ENCODE results near the gene CHD2. TPM values are rescaled to one million over a fixed set of nuclear protein-coding genes. Genes with fewer than 3 reads are reported as not detected.
A peak's percentile ranks its signal among the peaks of the same experiment; 100 is the strongest.

The CHD2 gene
- total RNA-seq, 1 experiment from 2014 or later: 63.3 TPM

DNA sequence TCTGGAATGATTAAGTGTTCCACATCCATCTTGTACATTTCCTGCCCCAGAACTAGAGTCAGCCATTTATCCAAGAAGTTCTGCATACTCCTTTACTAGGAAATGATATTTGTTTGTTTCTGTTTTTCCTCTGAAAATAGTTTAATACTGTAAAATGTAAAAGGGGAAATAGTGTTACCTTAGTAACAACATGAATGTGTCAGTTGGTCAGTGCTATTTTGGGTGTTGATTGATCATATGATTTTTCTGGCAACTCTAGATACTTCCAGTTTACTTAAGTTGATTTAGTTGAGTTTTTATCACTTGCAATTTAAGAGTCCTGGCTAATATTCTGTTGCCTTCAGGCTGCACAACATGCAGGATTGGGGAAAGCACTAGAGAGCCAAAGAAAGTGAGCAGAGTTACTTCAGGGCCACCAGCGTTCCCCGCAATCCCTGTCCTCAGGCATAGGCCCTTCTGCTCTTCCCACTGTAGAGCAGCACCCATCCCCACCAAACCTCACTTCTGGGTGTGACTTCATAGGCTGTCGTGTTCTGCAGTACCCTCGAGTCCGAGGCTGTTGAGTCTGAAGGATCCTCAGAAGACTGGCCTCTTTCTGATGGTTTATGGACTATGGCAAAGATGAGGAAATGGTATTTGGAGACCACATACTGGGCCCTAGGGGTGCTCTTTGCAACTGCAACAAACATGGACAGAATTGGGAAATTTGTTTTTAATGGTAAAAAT lies 69.0 kb downstream of the CHD2 start:
- Histone ChIP-seq H2BK12ac (ENCODE audit: insufficient read length, low read depth, low read length) (no peak overlapping the region), H2BK120ac (ENCODE audit: low read depth, low read length, poor library complexity, severe bottlenecking) (no peak overlapping the region), H3K79me2 (ENCODE audit: insufficient read depth, low read length) (no peaks in the 10 kb centered on the region), H3K27ac (ENCODE audit: insufficient read length, low read depth, low read length) (no peak overlapping the region), H3K4me1 (ENCODE audit: insufficient read depth, low read length) (no peaks in the 10 kb centered on the region), H2BK5ac (ENCODE audit: insufficient read length, low read length) (no peak overlapping the region), H3K27me3 (ENCODE audit: insufficient read depth, low read length) (no peaks in the 10 kb centered on the region), H3K4me2 (ENCODE audit: insufficient read depth, insufficient read length, low read length) (no peak overlapping the region), H2AK5ac (ENCODE audit: insufficient read length, low read length) (no peak overlapping the region), H3K9me3 (ENCODE audit: control insufficient read depth, low read depth, low read length) (no peaks in the 10 kb centered on the region), H3T11ph (ENCODE audit: low read length) (no peak overlapping the region), H3K4ac (ENCODE audit: low read depth, low read length) (no peak overlapping the region), H4K5ac (ENCODE audit: insufficient read length, low read depth, low read length) (no peak overlapping the region), H4K91ac (ENCODE audit: insufficient read length, low read depth, low read length) (no peak overlapping the region), H3K56ac (ENCODE audit: insufficient read length, low read depth, low read length) (no peak overlapping the region), H4K8ac (replicated peaks; ENCODE audit: insufficient read length, low read depth, low read length) (no peak overlapping the region), H3K79me1 (ENCODE audit: insufficient read depth, low read depth, low read length, poor library complexity, severe bottlenecking) (no peaks in the 10 kb centered on the region), H4K20me1 (ENCODE audit: control insufficient read depth, insufficient read depth, insufficient read length) (no peaks in the 10 kb centered on the region), H2BK15ac (ENCODE audit: low read depth, low read length) (no peak overlapping the region), H2BK20ac (ENCODE audit: low read depth, low read length, poor library complexity, severe bottlenecking) (no peak overlapping the region), H2AFZ (ENCODE audit: low read length) (no peak overlapping the region), H3K23ac (ENCODE audit: insufficient read length, low read depth, low read length) (no peak overlapping the region), H3K9ac (ENCODE audit: extremely low read depth, insufficient read length, low read length) (no peak overlapping the region), H3K23me2 (ENCODE audit: insufficient read length, low read depth, low read length, poor library complexity, severe bottlenecking) (no peaks in the 10 kb centered on the region), H3K18ac (ENCODE audit: insufficient read length, low read depth, low read length) (no peak overlapping the region), H3K14ac (ENCODE audit: insufficient read depth, low read length) (no peak overlapping the region)
- TF ChIP-seq, protein P1, sequence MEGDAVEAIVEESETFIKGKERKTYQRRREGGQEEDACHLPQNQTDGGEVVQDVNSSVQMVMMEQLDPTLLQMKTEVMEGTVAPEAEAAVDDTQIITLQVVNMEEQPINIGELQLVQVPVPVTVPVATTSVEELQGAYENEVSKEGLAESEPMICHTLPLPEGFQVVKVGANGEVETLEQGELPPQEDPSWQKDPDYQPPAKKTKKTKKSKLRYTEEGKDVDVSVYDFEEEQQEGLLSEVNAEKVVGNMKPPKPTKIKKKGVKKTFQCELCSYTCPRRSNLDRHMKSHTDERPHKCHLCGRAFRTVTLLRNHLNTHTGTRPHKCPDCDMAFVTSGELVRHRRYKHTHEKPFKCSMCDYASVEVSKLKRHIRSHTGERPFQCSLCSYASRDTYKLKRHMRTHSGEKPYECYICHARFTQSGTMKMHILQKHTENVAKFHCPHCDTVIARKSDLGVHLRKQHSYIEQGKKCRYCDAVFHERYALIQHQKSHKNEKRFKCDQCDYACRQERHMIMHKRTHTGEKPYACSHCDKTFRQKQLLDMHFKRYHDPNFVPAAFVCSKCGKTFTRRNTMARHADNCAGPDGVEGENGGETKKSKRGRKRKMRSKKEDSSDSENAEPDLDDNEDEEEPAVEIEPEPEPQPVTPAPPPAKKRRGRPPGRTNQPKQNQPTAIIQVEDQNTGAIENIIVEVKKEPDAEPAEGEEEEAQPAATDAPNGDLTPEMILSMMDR (conservative IDR thresholded peaks at IDR 0.05): peak; percentile 37; the same call in 2 of the 3 replicates
- no peak overlapping the region for H3K4me3 Mint-ChIP-seq
- H3K36me3 Mint-ChIP-seq (ENCODE audit: insufficient read depth in 1 of 3, low read depth in 3 of 3): peaks cover 51 to 89% (median 86%) of the 10 kb centered on the region in 3 experiments
- no CpG with 5 or more reads among the region's 5 CpGs for WGBS (ENCODE audit: extremely low coverage, insufficient read length, low lambda C conversion rate)
- H3K27ac Mint-ChIP-seq: no peak overlapping the region; a peak in 1 of 7 replicates
- DNase-seq: no peak
- no peaks in the 10 kb centered on the region for H3K9me3 Mint-ChIP-seq
- H3K4me1 Mint-ChIP-seq: no peaks in the 10 kb centered on the region
- no peaks in the 10 kb centered on the region for H3K27me3 Mint-ChIP-seq (ENCODE audit: low read depth)

Measured in H9 (cell line).